HEK293 (cell line): ENCODE data around the gene TCF21.

Source experiments
- CTCF ChIA-PET: fragments of 350-600 bp; formaldehyde crosslinking; extraction: SDS; loops from one replicate; lab custom pipeline; 2021; ENCODE audit warnings: antibody characterized with exemption; lab: Yijun Ruan, JAX
- POLR2A ChIA-PET: fragments of 300-600 bp; formaldehyde crosslinking; extraction: SDS; loops from one replicate; lab custom pipeline; 2020; ENCODE audit warnings: antibody characterized with exemption, inconsistent platforms; lab: Yijun Ruan, JAX
- H3K27ac ChIP-seq: fragments of 200-500 bp; sonication (Bioruptor generic); 2 replicates; pipeline ENCODE4 v1.5.1; 2014; ENCODE audit warnings: low read depth, low read length, control low read depth, inconsistent platforms; ENCODE audit errors: extremely low read depth
- H3K36me3 ChIP-seq, 2 experiments: fragments of 200-500 bp in 1 of 2; sonication (Bioruptor generic) in 1 of 2; 1 replicate in 1 of 2; 2 replicates in 1 of 2; pipeline ENCODE4 v1.5.1; 2014 to 2017; ENCODE audit warnings: inconsistent platforms in 2 of 2, low read length in 2 of 2; ENCODE audit not compliant: control insufficient read depth in 2 of 2, insufficient read depth in 1 of 2
- H3K4me1 ChIP-seq: fragments of 200-500 bp; sonication (Bioruptor generic); 2 replicates; pipeline ENCODE4 v1.5.1; 2014; ENCODE audit warnings: mild to moderate bottlenecking, low read length, inconsistent platforms; ENCODE audit not compliant: control insufficient read depth, insufficient read depth
- H3K4me3 ChIP-seq: 2 replicates; pipeline ENCODE4 v1.5.1; 2011; ENCODE audit warnings: low read depth, mild to moderate bottlenecking, control low read depth, low read length, moderate library complexity
- H3K9me3 ChIP-seq: fragments of 200-500 bp; sonication (Bioruptor generic); 2 replicates; pipeline ENCODE4 v1.5.1; 2014; ENCODE audit warnings: low read depth, low read length, inconsistent platforms; ENCODE audit not compliant: control insufficient read depth, insufficient read depth
- CTCF ChIP-seq: fragments of 450-650 bp; formaldehyde crosslinking; IDR thresholded peaks from 2 replicates; pipeline ENCODE4 v1.5.1; 2016; ENCODE audit warnings: missing biosample characterization, missing genetic modification characterization
- HOXA7 ChIP-seq: sonication (generic); formaldehyde crosslinking; IDR thresholded peaks from 2 replicates; pipeline ENCODE4 v1.8.1; 2022; ENCODE audit warnings: missing genetic modification reagents, borderline replicate concordance
- IKZF3 ChIP-seq: fragments of 450-650 bp; IDR thresholded peaks from 2 replicates; pipeline ENCODE4 v1.5.0; 2018; ENCODE audit warnings: missing biosample characterization, mild to moderate bottlenecking, missing genetic modification characterization, moderate library complexity
- KLF16 ChIP-seq: fragments of 450-650 bp; formaldehyde crosslinking; IDR thresholded peaks from 2 replicates; pipeline ENCODE4 v1.5.1; 2017; ENCODE audit warnings: missing biosample characterization, missing genetic modification characterization
- TSHZ1 ChIP-seq: fragments of 450-650 bp; formaldehyde crosslinking; IDR thresholded peaks from 2 replicates; pipeline ENCODE4 v1.5.1; 2016; ENCODE audit warnings: missing biosample characterization, missing genetic modification characterization, borderline replicate concordance
- ZEB2 ChIP-seq: fragments of 450-650 bp; formaldehyde crosslinking; IDR thresholded peaks from 2 replicates; pipeline ENCODE4 v1.5.1; 2016; ENCODE audit warnings: missing biosample characterization, missing genetic modification characterization
- ZIC2 ChIP-seq: fragments of 450-650 bp; formaldehyde crosslinking; IDR thresholded peaks from 2 replicates; pipeline ENCODE4 v1.5.1; 2016; ENCODE audit warnings: missing biosample characterization, missing genetic modification characterization
- ZNF248 ChIP-seq: fragments of 450-650 bp; formaldehyde crosslinking; IDR thresholded peaks from 2 replicates; pipeline ENCODE4 v1.5.1; 2017; ENCODE audit warnings: missing biosample characterization, missing genetic modification characterization
- ZNF324 ChIP-seq: fragments of 450-650 bp; formaldehyde crosslinking; IDR thresholded peaks from 2 replicates; pipeline ENCODE4 v1.5.1; 2016; ENCODE audit warnings: missing biosample characterization, missing genetic modification characterization
- ZNF354C ChIP-seq: fragments of 450-650 bp; formaldehyde crosslinking; IDR thresholded peaks from 2 replicates; pipeline ENCODE4 v1.5.1; 2016; ENCODE audit warnings: missing biosample characterization, missing genetic modification characterization, low read depth, borderline replicate concordance
- ZNF37A ChIP-seq: fragments of 450-650 bp; IDR thresholded peaks from 2 replicates; pipeline ENCODE4 v1.5.1; 2018; ENCODE audit warnings: missing biosample characterization, missing genetic modification characterization
- ZNF398 ChIP-seq: fragments of 450-650 bp; formaldehyde crosslinking; IDR thresholded peaks from 2 replicates; pipeline ENCODE4 v1.5.1; 2017; ENCODE audit warnings: missing biosample characterization, missing genetic modification characterization
- ZNF488 ChIP-seq: fragments of 450-650 bp; formaldehyde crosslinking; IDR thresholded peaks from 2 replicates; pipeline ENCODE4 v1.5.1; 2016; ENCODE audit warnings: missing biosample characterization, missing genetic modification characterization
- ZNF555 ChIP-seq: fragments of 450-650 bp; formaldehyde crosslinking; conservative IDR thresholded peaks from 2 replicates; pipeline ENCODE4 v1.5.1; 2017; ENCODE audit warnings: missing biosample characterization, mild to moderate bottlenecking, missing genetic modification characterization, inconsistent platforms
- ZNF660 ChIP-seq: fragments of 450-650 bp; IDR thresholded peaks from 2 replicates; pipeline ENCODE4 v1.5.1; 2018; ENCODE audit warnings: missing biosample characterization, mild to moderate bottlenecking, missing genetic modification characterization
- ZNF707 ChIP-seq: fragments of 450-650 bp; formaldehyde crosslinking; IDR thresholded peaks from 2 replicates; pipeline ENCODE4 v1.5.1; 2016; ENCODE audit warnings: missing biosample characterization, missing genetic modification characterization

TCF21 gene

GRCh38 chr6:133873538-133873937 lies 15.4 kb upstream of the TCF21 start (continued):
- TF ChIP-seq CTCF (tag by site-specific recombination) (no peak), IKZF3 (tag by site-specific recombination) (no peak), ZNF354C (tag by site-specific recombination) (no peak), ZNF488 (tag by site-specific recombination) (no peak), ZIC2 (no peak)

GRCh38 chr6:133877116-133877515 lies 11.8 kb upstream of the TCF21 start:
- ChIA-PET POLR2A (no interaction called here), CTCF (interaction anchor here (0.7 to 1.3 kb wide), 7 partner anchors 10 to 45 kb away, joined by 3 to 7 read pairs (median 4); no protein-coding TSS in a partner anchor)
- Histone ChIP-seq H3K9me3 (no peaks in the 10 kb centered on the region), H3K27ac (no peak overlapping the region), H3K4me1 (no peaks in the 10 kb centered on the region), H3K36me3 (no peaks in the 10 kb centered on the region), H3K4me3 (no peak overlapping the region)
- TF ChIP-seq ZNF707 (no peak), KLF16 (tag by site-specific recombination) (no peak), ZNF660 (tag by site-specific recombination) (no peak), HOXA7 (CRISPR knock-in tag) (no peak), ZEB2 (tag by site-specific recombination) (no peak), ZNF354C (tag by site-specific recombination) (no peak), ZNF324 (tag by site-specific recombination) (no peak), TSHZ1 (tag by site-specific recombination) (no peak), ZNF555 (tag by site-specific recombination) (no peak), ZNF398 (tag by site-specific recombination) (no peak), ZNF248 (tag by site-specific recombination) (no peak)

- no peak overlapping the region for H3K4me3 ChIP-seq
- H3K9me3 ChIP-seq, result no peaks in the 10 kb centered on the region
- no peak for TF ChIP-seq ZNF37A
- TF ChIP-seq, all 188 proteins: peak for 0
- POLR2A ChIA-PET, result no interaction called here
- H3K4me1 ChIP-seq, result no peaks in the 10 kb centered on the region
- no peaks in the 10 kb centered on the region for H3K36me3 ChIP-seq
- CTCF ChIA-PET, result interaction anchor here (0.6 to 3.6 kb wide), 5 partner anchors 38 to 854 kb away, joined by 3 to 11 read pairs (median 4); no protein-coding TSS in a partner anchor
- H3K27ac ChIP-seq, result no peak overlapping the region
These were observed 8.9 kb upstream of the TCF21 start for GRCh38 chr6:133880006-133880405.
